Bronchial epithelial cell (primary cell): ENCODE measurements around the gene FGD4. TPM values are rescaled to one million over a fixed set of nuclear protein-coding genes. Genes with fewer than 3 reads are reported as not detected.

Source experiments
- DNase-seq: peaks from one replicate; pipeline ENCODE4 v3.0.0-alpha.2; 2010; ENCODE audit warnings: low read depth
- FAIRE-seq: peaks from 2 replicates; lab custom pipeline; 2011; peaks lifted over from hg19 to GRCh38; lab: Jason Lieb, UNC
- H3K27me3 ChIP-seq: 2 replicates; pipeline ENCODE4 v1.5.1; 2011; ENCODE audit warnings: low read length; ENCODE audit not compliant: control insufficient read depth, insufficient read depth
- H3K36me3 ChIP-seq: 2 replicates; pipeline ENCODE4 v1.5.1; 2011; ENCODE audit warnings: low read length; ENCODE audit not compliant: control insufficient read depth, insufficient read depth
- H3K4me3 ChIP-seq: 2 replicates; pipeline ENCODE4 v1.5.1; 2011; ENCODE audit warnings: mild to moderate bottlenecking, low read depth, low read length, control low read depth
- total RNA-seq: library from RNA; depleted of rRNA; stranded (reverse); fragments of >200 nt; gene quantifications from 2 replicates; pipeline ENCODE4 v1.2.1, GENCODE V29; 2014
- TF ChIP-seq, protein P1 (sequence below): IDR thresholded peaks from 2 replicates; pipeline ENCODE4 v1.5.1; 2011; ENCODE audit warnings: mild to moderate bottlenecking, moderate library complexity, low read length, control low read depth, inconsistent platforms; ENCODE audit not compliant: insufficient read depth, severe bottlenecking

Gene FGD4
- total RNA-seq, 1 donor from 2014 or later: 22.9 TPM

DNA sequence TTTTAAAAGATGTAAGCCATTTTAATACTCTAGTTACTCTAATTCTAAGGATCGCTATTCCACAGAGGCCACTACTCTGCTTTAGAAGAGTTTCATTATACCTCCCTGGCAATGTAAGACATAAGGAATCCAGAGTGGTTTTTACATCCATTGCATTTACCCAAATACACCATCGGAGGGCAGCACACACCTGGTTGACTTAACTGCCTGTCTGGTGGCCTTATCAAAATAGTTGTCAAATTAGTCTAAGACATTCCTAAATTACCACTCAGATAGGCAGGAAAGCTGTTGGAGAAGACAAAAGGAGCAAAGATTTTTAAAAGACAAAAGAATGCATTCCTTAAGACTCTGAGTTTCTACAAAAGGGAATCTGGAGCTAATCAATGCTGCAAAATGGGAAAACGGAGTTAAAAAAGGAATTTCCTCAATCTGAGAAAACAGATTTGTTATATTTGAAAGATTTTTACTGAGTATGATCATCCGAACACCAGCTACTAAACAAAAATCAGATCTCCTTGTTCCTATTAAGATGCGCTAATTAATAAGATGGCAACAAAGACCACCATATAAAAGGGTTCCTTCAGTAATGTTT lies 33.8 kb upstream of the FGD4 start:
- DNase-seq: peak; percentile 71
- no peaks in the 10 kb centered on the region for H3K36me3 ChIP-seq
- no peak for FAIRE-seq
- TF ChIP-seq, protein P1, sequence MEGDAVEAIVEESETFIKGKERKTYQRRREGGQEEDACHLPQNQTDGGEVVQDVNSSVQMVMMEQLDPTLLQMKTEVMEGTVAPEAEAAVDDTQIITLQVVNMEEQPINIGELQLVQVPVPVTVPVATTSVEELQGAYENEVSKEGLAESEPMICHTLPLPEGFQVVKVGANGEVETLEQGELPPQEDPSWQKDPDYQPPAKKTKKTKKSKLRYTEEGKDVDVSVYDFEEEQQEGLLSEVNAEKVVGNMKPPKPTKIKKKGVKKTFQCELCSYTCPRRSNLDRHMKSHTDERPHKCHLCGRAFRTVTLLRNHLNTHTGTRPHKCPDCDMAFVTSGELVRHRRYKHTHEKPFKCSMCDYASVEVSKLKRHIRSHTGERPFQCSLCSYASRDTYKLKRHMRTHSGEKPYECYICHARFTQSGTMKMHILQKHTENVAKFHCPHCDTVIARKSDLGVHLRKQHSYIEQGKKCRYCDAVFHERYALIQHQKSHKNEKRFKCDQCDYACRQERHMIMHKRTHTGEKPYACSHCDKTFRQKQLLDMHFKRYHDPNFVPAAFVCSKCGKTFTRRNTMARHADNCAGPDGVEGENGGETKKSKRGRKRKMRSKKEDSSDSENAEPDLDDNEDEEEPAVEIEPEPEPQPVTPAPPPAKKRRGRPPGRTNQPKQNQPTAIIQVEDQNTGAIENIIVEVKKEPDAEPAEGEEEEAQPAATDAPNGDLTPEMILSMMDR: peak; percentile 62
- H3K4me3 ChIP-seq: no peak overlapping the region
- no peaks in the 10 kb centered on the region for H3K27me3 ChIP-seq

- Histone ChIP-seq H3K4me3 (no peak overlapping the region), H3K27me3 (no peaks in the 10 kb centered on the region), H3K36me3 (no peaks in the 10 kb centered on the region)
- no peak for DNase-seq
- FAIRE-seq: no peak
- TF ChIP-seq, protein P1: no peak
Observed at GRCh38 chr12:32366714-32367113, 32.6 kb upstream of the FGD4 start.

DNA sequence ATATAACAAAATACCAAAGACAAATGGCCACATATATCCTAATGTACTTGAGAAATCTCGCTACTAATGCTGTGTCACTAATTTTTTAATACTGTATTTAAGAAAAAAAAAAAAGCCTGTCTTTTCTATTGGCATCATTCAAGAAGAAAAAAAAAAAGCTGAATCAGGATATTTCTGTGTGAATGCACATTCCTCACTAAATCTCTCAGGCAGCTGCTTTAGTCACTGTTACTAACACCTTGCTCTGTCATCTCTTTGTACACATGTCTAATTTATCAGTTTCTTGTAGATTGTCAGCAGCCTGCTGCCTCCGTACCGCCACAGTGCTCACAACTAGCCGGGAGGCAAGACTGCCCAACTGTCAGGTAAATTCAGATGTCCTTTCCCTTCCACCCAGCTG lies 32.0 kb upstream of the FGD4 start:
- TF ChIP-seq, protein P1: no peak
- DNase-seq: no peak
- H3K27me3 ChIP-seq: no peaks in the 10 kb centered on the region
- no peak for FAIRE-seq
- H3K4me3 ChIP-seq: no peak overlapping the region
- no peaks in the 10 kb centered on the region for H3K36me3 ChIP-seq

GRCh38 chr12:32369202-32369601 lies 30.2 kb upstream of the FGD4 start:
- FAIRE-seq (no peak), DNase-seq (no peak)
- Histone ChIP-seq H3K4me3 (no peak overlapping the region), H3K27me3 (no peaks in the 10 kb centered on the region), H3K36me3 (no peaks in the 10 kb centered on the region)
- TF ChIP-seq, protein P1: no peak

DNA sequence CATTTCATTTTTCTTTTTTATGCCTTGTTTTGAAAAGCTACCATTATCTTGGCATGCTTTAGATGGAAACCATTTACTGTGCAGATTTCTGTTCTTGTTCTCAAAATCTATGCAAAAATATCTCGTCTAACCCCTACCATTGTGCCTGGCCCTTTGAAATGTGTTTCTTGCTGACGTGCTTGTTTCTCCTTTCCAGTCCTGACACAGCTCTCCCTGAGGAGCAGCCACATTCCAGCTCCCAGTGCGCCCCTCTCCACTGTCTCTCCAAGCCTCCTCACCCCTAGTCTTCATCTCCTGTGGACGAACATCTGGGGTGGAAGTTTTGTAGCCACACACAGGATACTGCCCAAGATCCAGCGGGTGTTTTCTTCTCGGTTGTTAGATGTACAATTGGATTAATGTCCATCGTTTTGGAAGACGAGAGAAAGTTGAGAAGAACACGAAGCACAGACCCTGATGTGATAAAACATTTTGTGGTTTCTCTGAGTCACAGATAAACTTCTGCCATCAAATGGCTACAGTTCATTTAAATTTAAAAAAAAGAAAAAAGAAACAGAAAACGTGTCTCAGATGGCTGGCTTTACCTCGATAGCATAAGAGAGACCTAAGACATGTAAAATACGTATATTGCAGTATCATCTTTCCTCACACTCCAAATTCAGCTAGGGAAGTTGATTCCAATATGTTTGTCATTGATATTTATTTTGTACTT lies 21.9 kb upstream of the FGD4 start:
- TF ChIP-seq, protein P1: no peak
- DNase-seq (no peak), FAIRE-seq (no peak)
- Histone ChIP-seq H3K27me3 (no peaks in the 10 kb centered on the region), H3K4me3 (no peak overlapping the region), H3K36me3 (no peaks in the 10 kb centered on the region)
